A673 (cell line): ENCODE data around the gene CCBE1. TPM values are rescaled to one million over a fixed set of nuclear protein-coding genes. Genes with fewer than 3 reads are reported as not detected.

Experiments
- BruUV-seq: library from RNA; stranded (reverse); fragments of 400-500 nt; replicated peaks from 2 replicates; lab custom pipeline; 2021; lab: Mats Ljungman, UMichigan
- CTCF ChIA-PET: fragments of 300-600 bp; sonication (Branson Sonifier 250); formaldehyde crosslinking; loops from one replicate; lab custom pipeline; 2022; ENCODE audit warnings: antibody characterized with exemption; lab: Charles Lee
- POLR2A ChIA-PET: fragments of 300-600 bp; sonication (Branson Sonifier 250); formaldehyde crosslinking; loops from one replicate; lab custom pipeline; 2022; ENCODE audit warnings: antibody characterized with exemption; ENCODE audit not compliant: low non-redundant PET; lab: Charles Lee
- DNase-seq: peaks from one replicate; pipeline ENCODE4 v3.0.0-alpha.2; 2015; ENCODE audit warnings: low spot score
- H3K27ac ChIP-seq: fragments of 200-600 bp; sonication (generic); 2 replicates; pipeline ENCODE4 v1.5.1; 2016; ENCODE audit warnings: mixed run types, low read depth, mild to moderate bottlenecking, mixed read lengths, antibody characterized with exemption, low read length; ENCODE audit not compliant: poor library complexity, severe bottlenecking
- H3K27me3 ChIP-seq: fragments of 200-600 bp; sonication (generic); replicated peaks from 2 replicates; pipeline ENCODE4 v1.6.1; 2017; ENCODE audit warnings: mixed run types, low read depth, mild to moderate bottlenecking, mixed read lengths, antibody characterized with exemption, low read length; ENCODE audit not compliant: insufficient read depth, poor library complexity
- H3K36me3 ChIP-seq: fragments of 200-600 bp; sonication (generic); 2 replicates; pipeline ENCODE4 v1.6.1; 2016; ENCODE audit warnings: mixed run types, mild to moderate bottlenecking, mixed read lengths, antibody characterized with exemption, low read length; ENCODE audit not compliant: insufficient read depth, poor library complexity, severe bottlenecking
- H3K4me1 ChIP-seq: fragments of 200-600 bp; sonication (generic); 2 replicates; pipeline ENCODE4 v1.6.1; 2017; ENCODE audit warnings: mixed run types, mild to moderate bottlenecking, mixed read lengths, antibody characterized with exemption, low read length; ENCODE audit not compliant: insufficient read depth, poor library complexity, severe bottlenecking
- H3K4me3 ChIP-seq: fragments of 200-600 bp; sonication (generic); 2 replicates; pipeline ENCODE4 v1.5.1; 2016; ENCODE audit warnings: low read depth, mixed run types, mild to moderate bottlenecking, mixed read lengths, low read length; ENCODE audit not compliant: poor library complexity, severe bottlenecking
- H3K9me3 ChIP-seq: fragments of 200-600 bp; sonication (generic); 2 replicates; pipeline ENCODE4 v1.6.1; 2016; ENCODE audit warnings: mixed run types, low read depth, mild to moderate bottlenecking, mixed read lengths, antibody characterized with exemption, low read length; ENCODE audit not compliant: poor library complexity, severe bottlenecking
- EZH2 ChIP-seq: fragments of 200-600 bp; sonication (generic); IDR thresholded peaks from 2 replicates; pipeline ENCODE4 v1.6.1; 2017; ENCODE audit warnings: borderline replicate concordance, low read depth, mild to moderate bottlenecking, mixed read lengths, antibody characterized with exemption, low read length; ENCODE audit not compliant: poor library complexity, severe bottlenecking
- intact Hi-C: fragments of 100-400 bp; cut with micrococcal nuclease; formaldehyde crosslinking; loops from one replicate; pipeline ENCODE4 v1.10.0; 2022; ENCODE audit not compliant: unreplicated experiment
- total RNA-seq: library from RNA; stranded (reverse); gene quantifications from 2 replicates; pipeline ENCODE4 v1.2.3, GENCODE V29; 2021
- TF ChIP-seq, protein P1 (sequence below): fragments of 300-800, 200-600 bp; sonication (generic); conservative IDR thresholded peaks from 2 replicates; pipeline ENCODE4 v1.5.1; 2017; ENCODE audit warnings: low read depth, mild to moderate bottlenecking, antibody characterized with exemption, low read length, moderate library complexity, mixed read lengths

CCBE1 gene
- total RNA-seq, 1 experiment from 2014 or later: not detected

DNA sequence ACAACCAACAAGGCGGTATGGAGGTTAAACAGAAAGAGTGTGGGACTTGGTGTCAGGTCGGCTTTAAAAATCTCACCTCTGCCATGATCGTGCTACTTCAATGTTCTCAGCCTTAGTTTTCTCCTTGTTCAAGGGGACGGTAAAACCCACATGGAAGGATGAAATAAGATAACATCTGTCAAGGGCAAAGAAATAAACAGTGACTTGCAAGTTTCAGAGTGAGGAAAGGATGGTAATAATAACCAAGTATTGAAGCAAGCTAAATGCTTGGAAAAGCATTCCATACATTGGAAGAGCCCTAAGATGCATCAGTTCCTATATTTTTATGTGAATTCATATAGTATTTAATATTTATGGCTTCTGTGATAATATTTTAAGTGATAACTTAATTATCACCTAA is 308.4 kb downstream of the CCBE1 start:
- CTCF ChIA-PET: no interaction called here
- H3K9me3 ChIP-seq: no peaks in the 10 kb centered on the region

DNA sequence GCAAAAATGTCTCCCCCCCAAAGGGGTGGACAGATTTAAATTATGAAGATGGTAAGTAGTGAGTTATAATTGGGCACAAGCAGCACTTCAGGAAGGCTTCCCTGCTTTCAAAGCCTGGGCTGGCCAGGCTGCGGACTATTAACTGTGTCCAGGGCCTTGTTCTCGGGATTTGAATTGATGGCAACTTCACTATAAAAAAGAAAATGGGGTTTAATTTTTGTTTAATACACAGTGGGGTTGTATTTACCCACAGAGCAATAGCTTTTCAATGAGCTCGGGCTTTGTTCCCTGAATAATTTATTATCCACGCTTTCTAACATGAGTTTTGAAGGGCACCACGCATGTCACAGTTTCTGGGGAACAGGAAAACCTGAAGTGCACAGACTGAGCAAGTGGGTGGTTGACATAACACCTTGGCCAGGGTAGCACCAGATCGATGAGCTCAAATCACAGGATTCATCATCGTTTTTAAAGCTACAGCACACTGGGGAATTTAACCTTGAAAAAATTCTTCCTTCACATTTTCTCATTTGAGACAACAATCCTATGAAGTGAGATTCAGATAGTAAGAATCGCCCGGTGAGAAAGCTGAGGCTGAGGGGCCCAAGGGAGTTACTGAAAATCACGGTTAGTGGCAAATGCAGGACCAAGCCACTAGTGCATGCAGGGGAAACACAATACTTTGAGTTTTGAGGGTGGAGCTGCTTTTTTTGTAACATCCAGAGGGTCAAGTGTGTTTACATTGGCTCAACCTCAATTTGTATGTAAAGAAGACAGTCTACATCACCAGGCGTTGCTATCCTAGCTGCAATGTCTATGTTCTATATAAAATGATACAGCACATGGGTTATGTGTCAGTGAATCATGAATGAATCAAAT is 309.3 kb downstream of the CCBE1 start:
- DNase-seq: no peak
- Histone ChIP-seq H3K27ac (no peak overlapping the region), H3K4me1 (no peaks in the 10 kb centered on the region), H3K36me3 (no peaks in the 10 kb centered on the region), H3K27me3 (no peaks in the 10 kb centered on the region), H3K9me3 (no peaks in the 10 kb centered on the region), H3K4me3 (no peak overlapping the region)
- intact Hi-C loops: no loop called here
- ChIA-PET POLR2A (no interaction called here), CTCF (no interaction called here)
- TF ChIP-seq, protein P1, sequence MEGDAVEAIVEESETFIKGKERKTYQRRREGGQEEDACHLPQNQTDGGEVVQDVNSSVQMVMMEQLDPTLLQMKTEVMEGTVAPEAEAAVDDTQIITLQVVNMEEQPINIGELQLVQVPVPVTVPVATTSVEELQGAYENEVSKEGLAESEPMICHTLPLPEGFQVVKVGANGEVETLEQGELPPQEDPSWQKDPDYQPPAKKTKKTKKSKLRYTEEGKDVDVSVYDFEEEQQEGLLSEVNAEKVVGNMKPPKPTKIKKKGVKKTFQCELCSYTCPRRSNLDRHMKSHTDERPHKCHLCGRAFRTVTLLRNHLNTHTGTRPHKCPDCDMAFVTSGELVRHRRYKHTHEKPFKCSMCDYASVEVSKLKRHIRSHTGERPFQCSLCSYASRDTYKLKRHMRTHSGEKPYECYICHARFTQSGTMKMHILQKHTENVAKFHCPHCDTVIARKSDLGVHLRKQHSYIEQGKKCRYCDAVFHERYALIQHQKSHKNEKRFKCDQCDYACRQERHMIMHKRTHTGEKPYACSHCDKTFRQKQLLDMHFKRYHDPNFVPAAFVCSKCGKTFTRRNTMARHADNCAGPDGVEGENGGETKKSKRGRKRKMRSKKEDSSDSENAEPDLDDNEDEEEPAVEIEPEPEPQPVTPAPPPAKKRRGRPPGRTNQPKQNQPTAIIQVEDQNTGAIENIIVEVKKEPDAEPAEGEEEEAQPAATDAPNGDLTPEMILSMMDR: no peak
- TF ChIP-seq EZH2: no peak
- no TSS peak for BruUV-seq

More for the DNA sequence above, 308.4 kb downstream of the CCBE1 start:
- Histone ChIP-seq H3K27ac (no peak overlapping the region), H3K4me1 (no peaks in the 10 kb centered on the region), H3K36me3 (no peaks in the 10 kb centered on the region), H3K27me3 (no peaks in the 10 kb centered on the region), H3K4me3 (no peak overlapping the region)
- no TSS peak for BruUV-seq
- no peak for DNase-seq
- intact Hi-C loops: no loop called here
- TF ChIP-seq, protein P1: no peak
- no peak for TF ChIP-seq EZH2
- POLR2A ChIA-PET: interaction anchor here (0.7 kb wide), 1 partner anchor 42 kb away, joined by 3 read pairs; no protein-coding TSS in a partner anchor

DNA sequence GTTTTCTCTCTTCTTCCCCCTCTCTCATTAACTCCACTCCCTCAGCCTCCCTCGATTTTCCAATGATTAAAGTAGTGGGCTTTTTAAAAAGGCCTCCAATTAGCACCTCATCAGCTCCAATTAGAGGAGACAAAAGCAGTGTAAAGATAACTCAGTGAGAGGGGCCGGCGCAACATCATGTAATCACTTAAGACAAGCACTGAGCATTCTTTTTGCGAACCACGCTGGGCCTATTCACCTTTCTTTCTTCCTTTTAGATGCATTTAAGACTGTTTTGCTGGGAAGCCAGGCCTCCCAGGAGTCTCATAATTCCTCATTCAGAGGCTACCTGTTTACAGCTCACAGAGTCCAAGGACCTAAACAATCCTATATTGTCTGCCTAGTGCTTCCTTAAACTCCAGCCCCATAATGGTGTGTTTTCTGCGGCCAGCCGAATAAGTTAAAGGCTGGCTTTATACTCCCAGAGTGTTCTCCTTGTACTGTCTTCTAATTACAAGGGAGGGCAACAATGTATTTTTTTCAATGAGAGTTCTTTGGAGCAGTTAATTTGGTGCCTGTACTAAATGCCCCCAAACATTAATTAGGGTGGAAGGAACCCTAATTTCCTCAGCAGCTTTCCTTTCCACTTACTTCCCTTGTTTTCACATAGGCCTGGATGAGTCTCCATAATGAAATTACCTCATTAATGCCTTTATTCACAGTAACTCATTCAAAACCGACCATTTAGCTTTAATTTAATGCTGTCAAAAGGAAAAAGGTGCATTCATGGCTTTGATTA is 310.1 kb downstream of the CCBE1 start:
- POLR2A ChIA-PET: no interaction called here
- no peaks in the 10 kb centered on the region for H3K9me3 ChIP-seq
- no TSS peak for BruUV-seq
- CTCF ChIA-PET: no interaction called here
- no peak overlapping the region for H3K27ac ChIP-seq
- no peaks in the 10 kb centered on the region for H3K27me3 ChIP-seq
- no peaks in the 10 kb centered on the region for H3K36me3 ChIP-seq
- H3K4me3 ChIP-seq: no peak overlapping the region
- no peaks in the 10 kb centered on the region for H3K4me1 ChIP-seq
- TF ChIP-seq, protein P1: no peak
- TF ChIP-seq EZH2: no peak
- no peak for DNase-seq
- intact Hi-C loops: no loop called here
